Suprapubic skin (tissue), 3 donors: ENCODE measurements around the gene BMPER.

ENCODE experiments used
- CTCF ChIP-seq, 2 donors: fragments of 200-600 bp in 1 of 2; fragments of 450-650 bp in 1 of 2; sonication (generic) in 1 of 2; IDR thresholded peaks; one replicate each; pipeline ENCODE4 v1.5.1; 2016 to 2019; ENCODE audit warnings: antibody characterized with exemption in 2 of 2, mild to moderate bottlenecking in 1 of 2, moderate library complexity in 1 of 2
- EP300 ChIP-seq: sonication (generic); formaldehyde crosslinking; IDR thresholded peaks from one replicate; pipeline ENCODE4 v1.6.1; 2017; ENCODE audit warnings: antibody characterized with exemption

- TF ChIP-seq CTCF (IDR thresholded peaks at IDR 0.05), result no peak
- TF ChIP-seq EP300, result no peak
Measured at GRCh38 chr7:34057136-34057535, 151.8 kb downstream of the BMPER start.
